Muscle layer of duodenum (tissue), 2 donors: ENCODE data around the gene ANP32A.

ENCODE experiments used
- H3K27ac ChIP-seq: one replicate; pipeline ENCODE4 v1.7.0; 2013; ENCODE audit warnings: mild to moderate bottlenecking, low read length
- H3K27me3 ChIP-seq: one replicate; pipeline ENCODE4 v1.7.0; 2013; ENCODE audit warnings: low read depth, mild to moderate bottlenecking, control low read depth, low read length
- H3K36me3 ChIP-seq, 2 donors: one replicate each; pipeline ENCODE4 v1.7.0; 2013; ENCODE audit warnings: low read length in 2 of 2, control low read depth in 1 of 2, mild to moderate bottlenecking in 1 of 2; ENCODE audit not compliant: insufficient read depth in 2 of 2, control insufficient read depth in 1 of 2
- H3K4me1 ChIP-seq, 2 donors: one replicate each; pipeline ENCODE4 v1.7.0; 2013; ENCODE audit warnings: low read length in 2 of 2, mild to moderate bottlenecking in 2 of 2, control low read depth in 1 of 2, moderate library complexity in 1 of 2; ENCODE audit not compliant: insufficient read depth in 2 of 2, control insufficient read depth in 1 of 2
- H3K4me3 ChIP-seq, 2 donors: one replicate each; pipeline ENCODE4 v1.7.0; 2013; ENCODE audit warnings: low read length in 2 of 2, low read depth in 1 of 2, mild to moderate bottlenecking in 1 of 2
- H3K9me3 ChIP-seq, 2 donors: one replicate each; pipeline ENCODE4 v1.7.0; 2013; ENCODE audit warnings: low read length in 2 of 2, control low read depth in 1 of 2, mild to moderate bottlenecking in 1 of 2; ENCODE audit not compliant: control insufficient read depth in 1 of 2
- donor health status: healthy.

The ANP32A gene

GRCh38 chr15:68809517-68809916, 11.2 kb downstream of the ANP32A start:
- Histone ChIP-seq H3K27me3 (no peaks in the 10 kb centered on the region), H3K4me1 (peaks cover 16 to 38% of the 10 kb centered on the region in 2 donors), H3K36me3 (no peaks in the 10 kb centered on the region)

DNA sequence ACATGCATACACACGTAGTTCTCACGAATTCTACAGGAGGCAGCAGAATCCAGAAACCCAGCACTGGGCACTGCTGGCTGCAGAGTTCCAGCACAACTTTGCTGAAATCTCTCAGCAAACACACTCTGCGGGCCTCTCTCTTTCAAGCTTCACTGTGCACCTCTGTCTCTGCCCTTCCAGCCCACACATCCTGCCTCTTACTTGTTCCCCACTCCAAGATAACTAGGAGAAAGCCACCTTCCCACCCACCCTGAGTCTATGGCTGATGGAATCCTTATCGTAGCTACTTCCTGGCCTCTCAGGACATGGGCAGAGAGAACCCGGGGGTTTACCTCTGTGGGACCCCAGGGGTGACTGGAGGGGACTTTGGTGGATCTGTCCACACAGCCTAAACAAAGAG, 11.9 kb downstream of the ANP32A start:
- Histone ChIP-seq H3K27me3 (no peaks in the 10 kb centered on the region), H3K9me3 (no peaks in the 10 kb centered on the region), H3K27ac (no peak overlapping the region), H3K4me3 (no peak overlapping the region), H3K4me1 (peaks cover 16 to 37% of the 10 kb centered on the region in 2 donors), H3K36me3 (no peaks in the 10 kb centered on the region)

More at GRCh38 chr15:68809517-68809916, 11.2 kb downstream of the ANP32A start:
- Histone ChIP-seq H3K4me3 (no peak overlapping the region), H3K9me3 (no peaks in the 10 kb centered on the region), H3K27ac (no peak overlapping the region)

DNA sequence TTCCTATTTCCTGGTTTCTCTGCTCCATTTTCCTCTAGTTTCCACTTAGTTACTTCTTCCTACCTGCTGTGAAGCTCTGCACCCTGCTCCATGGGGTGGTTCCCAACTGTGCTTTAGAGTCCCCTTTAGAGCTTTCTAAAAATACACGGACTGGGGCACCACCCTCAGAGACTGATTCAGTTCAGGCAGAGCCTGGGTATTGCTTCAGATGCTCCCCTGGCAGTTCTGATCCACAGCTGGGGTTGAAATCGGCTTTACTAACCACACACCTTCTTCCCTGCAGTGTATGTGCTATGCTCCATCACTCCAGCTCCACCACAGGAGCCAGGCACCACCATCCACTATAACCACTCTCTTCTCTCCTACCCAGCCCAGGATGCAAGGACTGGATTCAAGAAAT, 12.6 kb downstream of the ANP32A start:
- no peaks in the 10 kb centered on the region for H3K9me3 ChIP-seq
- H3K27me3 ChIP-seq, result no peaks in the 10 kb centered on the region
- no peak overlapping the region for H3K27ac ChIP-seq
- H3K36me3 ChIP-seq, result no peaks in the 10 kb centered on the region
- no peak overlapping the region for H3K4me3 ChIP-seq
- H3K4me1 ChIP-seq, result peaks cover 11 to 30% of the 10 kb centered on the region in 2 donors

- Histone ChIP-seq H3K27me3 (no peaks in the 10 kb centered on the region), H3K27ac (no peak overlapping the region), H3K4me1 (peaks cover 11 to 27% of the 10 kb centered on the region in 2 donors), H3K9me3 (no peaks in the 10 kb centered on the region), H3K4me3 (no peak overlapping the region), H3K36me3 (no peaks in the 10 kb centered on the region)
Measured at GRCh38 chr15:68807249-68807648, 13.4 kb downstream of the ANP32A start.

DNA sequence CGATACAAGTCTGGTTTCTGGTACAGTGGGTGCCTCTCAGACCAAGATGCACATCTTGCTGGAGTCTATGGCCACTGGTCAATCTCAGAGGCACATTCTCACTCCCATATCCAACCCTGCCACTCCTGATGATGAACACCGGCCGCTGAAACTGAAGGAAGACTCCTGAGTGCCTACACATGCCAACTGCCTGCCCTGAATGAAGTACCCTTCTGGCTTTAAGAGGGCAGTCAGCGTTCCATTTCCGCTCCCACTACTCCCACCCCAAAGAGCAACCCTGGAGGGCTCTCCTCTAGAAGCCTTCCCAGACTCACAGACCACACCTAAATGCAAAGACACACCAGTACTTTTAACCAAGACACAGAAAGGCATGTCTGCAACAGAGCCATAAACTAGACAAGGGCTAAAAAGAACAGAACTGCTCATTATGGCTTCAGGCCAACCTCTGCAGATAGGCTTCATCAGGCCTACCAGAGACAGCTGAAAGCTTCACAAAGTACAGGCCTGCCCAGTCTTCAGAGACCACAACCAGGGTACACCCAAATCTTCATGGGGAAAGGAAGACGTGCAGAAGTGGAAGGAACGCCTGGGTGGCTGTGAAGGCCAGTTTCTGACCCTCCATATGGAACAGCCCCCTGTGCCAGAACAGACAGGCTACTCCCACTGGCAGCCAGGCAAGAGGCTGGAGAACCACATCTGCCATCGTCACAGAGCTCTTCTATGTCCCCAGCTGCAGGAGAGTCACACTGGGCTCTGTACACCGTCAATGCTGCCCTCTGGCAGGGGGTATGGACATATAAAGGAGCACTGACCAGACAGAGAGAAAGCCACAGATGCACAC, 14.3 kb downstream of the ANP32A start:
- Histone ChIP-seq H3K4me3 (no peak overlapping the region), H3K9me3 (no peaks in the 10 kb centered on the region), H3K4me1 (peaks cover 11 to 34% of the 10 kb centered on the region in 2 donors), H3K27ac (no peak overlapping the region), H3K36me3 (no peaks in the 10 kb centered on the region), H3K27me3 (no peaks in the 10 kb centered on the region)

GRCh38 chr15:68802373-68802772, 18.3 kb downstream of the ANP32A start:
- H3K4me1 ChIP-seq, result peaks cover 7 to 35% of the 10 kb centered on the region in 2 donors
- H3K36me3 ChIP-seq, result no peaks in the 10 kb centered on the region
- H3K27me3 ChIP-seq, result no peaks in the 10 kb centered on the region
- no peak overlapping the region for H3K4me3 ChIP-seq
- no peaks in the 10 kb centered on the region for H3K9me3 ChIP-seq
- H3K27ac ChIP-seq, result no peak overlapping the region

DNA sequence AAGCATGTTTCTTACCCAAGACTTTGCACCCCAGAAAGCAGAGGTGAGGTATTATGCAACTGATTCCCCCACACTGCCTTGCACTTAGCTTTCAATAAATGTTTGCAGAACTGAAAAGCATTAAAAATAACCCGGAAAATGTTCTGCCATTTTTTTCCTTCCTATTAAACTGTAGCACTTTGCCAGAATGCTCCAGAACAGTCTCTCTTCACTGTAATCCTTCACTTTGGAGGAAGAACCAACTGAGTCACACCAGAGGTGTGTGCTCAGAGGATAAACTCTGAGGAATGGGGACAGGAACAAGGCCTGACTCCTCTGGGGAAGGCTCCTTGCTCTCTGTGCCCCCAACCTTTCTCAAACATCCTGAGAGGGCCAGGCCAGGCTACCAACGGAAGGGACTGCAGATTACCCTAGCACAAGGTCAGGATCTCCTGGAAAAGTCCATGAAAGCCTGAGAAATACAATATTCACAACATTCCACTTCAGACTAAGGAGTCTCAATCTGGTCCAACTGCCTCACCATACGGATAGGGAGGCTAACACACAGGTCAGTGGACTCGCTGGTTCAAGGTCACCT, 19.0 kb downstream of the ANP32A start:
- Histone ChIP-seq H3K27me3 (no peaks in the 10 kb centered on the region), H3K4me3 (no peak overlapping the region), H3K4me1 (peaks cover 3 to 28% of the 10 kb centered on the region in 2 donors), H3K27ac (no peak overlapping the region), H3K9me3 (no peaks in the 10 kb centered on the region), H3K36me3 (no peaks in the 10 kb centered on the region)

GRCh38 chr15:68800875-68801274, 19.8 kb downstream of the ANP32A start:
- Histone ChIP-seq H3K4me3 (no peak overlapping the region), H3K36me3 (no peaks in the 10 kb centered on the region), H3K9me3 (no peaks in the 10 kb centered on the region), H3K27ac (no peak overlapping the region), H3K27me3 (no peaks in the 10 kb centered on the region), H3K4me1 (peaks cover 0 to 24% of the 10 kb centered on the region in 2 donors)

DNA sequence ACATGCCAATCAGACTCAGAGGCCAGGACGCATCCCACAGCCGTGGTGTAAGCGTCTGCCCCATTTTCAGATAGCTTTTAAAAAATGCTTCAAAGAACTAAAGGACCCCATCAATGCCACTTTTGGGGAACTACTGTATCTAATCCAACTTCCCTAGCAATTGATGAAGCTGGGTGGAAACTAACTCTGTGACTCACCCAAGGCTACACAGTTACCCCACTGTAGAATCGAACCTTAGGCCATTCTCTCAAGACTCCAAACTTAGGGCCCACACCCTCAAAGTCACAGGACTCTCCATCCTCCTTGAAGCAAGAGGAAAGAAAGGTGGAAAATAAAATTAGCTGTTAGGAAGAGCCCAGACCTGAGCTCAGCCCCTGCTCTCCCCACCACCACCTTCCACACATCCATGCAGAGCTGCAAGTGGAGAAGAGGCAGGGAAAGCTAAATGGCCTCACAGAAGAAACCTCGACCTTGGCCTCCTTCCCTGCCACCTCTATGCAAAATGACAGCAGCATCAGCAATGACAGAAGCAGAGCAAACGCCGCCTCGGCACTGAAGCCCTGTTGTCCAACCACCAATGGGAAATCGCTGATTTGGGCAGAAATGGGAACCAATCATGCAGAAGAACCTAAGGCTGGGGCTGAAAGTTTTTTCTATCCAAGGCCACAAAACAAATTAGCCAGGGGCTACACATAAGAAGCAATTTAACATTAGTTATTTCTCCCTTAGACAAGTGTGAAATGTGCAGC, 22.2 kb downstream of the ANP32A start:
- Histone ChIP-seq H3K9me3 (no peaks in the 10 kb centered on the region), H3K27me3 (no peaks in the 10 kb centered on the region), H3K4me1 (peaks cover 15 to 42% of the 10 kb centered on the region in 2 donors), H3K27ac (no peak overlapping the region), H3K4me3 (no peak overlapping the region), H3K36me3 (no peaks in the 10 kb centered on the region)

DNA sequence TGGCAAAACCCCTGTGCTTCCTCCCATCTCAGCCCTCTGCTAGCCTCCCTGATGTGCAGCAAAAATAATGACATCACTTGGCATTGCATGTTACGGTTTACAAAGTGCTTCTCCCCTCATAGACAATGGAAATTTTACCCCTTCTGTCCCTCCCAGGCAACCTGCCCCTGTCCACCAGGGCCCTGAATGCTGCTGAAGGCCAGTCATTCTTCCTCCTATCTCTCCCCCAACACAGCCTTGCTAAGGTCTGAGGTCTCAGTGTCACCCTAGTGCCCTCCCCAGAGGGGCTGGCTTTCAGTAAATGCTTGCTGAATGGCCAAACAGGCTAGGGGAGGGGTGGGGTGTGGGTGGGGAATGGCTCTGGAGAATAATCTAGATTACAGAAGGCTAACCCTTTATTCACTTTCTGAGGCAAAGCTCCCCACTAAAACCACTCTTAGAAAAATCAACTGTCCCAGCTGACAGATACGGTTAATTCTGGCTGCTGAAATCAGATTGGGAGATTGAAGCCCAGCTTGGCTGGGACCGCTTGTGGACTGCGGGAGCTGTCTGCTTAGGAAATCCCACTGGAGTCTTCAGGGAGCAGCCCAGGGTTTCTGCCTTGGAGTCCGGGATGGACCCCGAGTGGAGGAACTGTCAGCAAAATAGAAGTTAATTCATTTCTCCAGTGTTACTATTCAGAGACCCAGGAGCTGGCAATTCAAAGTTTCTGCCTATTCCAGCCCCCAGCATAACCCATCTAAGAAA, 22.9 kb downstream of the ANP32A start:
- H3K27me3 ChIP-seq, result no peaks in the 10 kb centered on the region
- H3K4me3 ChIP-seq, result no peak overlapping the region
- no peak overlapping the region for H3K27ac ChIP-seq
- H3K36me3 ChIP-seq, result no peaks in the 10 kb centered on the region
- no peaks in the 10 kb centered on the region for H3K9me3 ChIP-seq
- H3K4me1 ChIP-seq, result peaks cover 15 to 50% of the 10 kb centered on the region in 2 donors

DNA sequence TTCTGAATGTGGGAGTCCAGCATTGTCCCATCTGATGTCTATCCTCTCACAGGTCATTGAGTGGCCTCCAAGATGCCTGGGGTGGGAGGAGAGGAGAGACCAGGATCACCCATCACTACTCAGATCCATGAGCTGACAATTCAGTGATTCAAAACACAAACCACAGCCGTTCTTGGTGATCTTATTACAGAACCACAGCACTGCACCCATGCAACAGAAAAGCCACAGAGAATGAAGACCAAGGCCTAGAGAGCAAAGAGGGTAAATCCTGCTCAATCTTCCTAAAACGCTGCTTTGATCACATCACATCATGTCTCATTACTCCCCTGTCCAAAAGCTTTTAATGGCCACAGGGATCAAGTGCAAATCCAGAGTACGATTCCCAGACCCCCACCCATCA, 23.5 kb downstream of the ANP32A start:
- H3K27me3 ChIP-seq, result no peaks in the 10 kb centered on the region
- H3K27ac ChIP-seq, result no peak overlapping the region
- no peak overlapping the region for H3K4me3 ChIP-seq
- H3K36me3 ChIP-seq, result no peaks in the 10 kb centered on the region
- H3K4me1 ChIP-seq, result peaks cover 15 to 55% of the 10 kb centered on the region in 2 donors
- H3K9me3 ChIP-seq, result no peaks in the 10 kb centered on the region
